MCF 10A (cell line): ENCODE data around the gene GNB5. TPM values are rescaled to one million over a fixed set of nuclear protein-coding genes. Genes with fewer than 3 reads are reported as not detected.
A peak's percentile ranks its signal among the peaks of the same experiment; 100 is the strongest.

Experiments
- BruUV-seq: library from RNA; stranded (reverse); fragments of 400-500 nt; replicated peaks from 2 replicates; lab custom pipeline; 2021; lab: Mats Ljungman, UMichigan
- CTCF ChIA-PET: fragments of 300-600 bp; sonication (Branson Sonifier 250); formaldehyde crosslinking; extraction: SDS; loops from one replicate; lab custom pipeline; 2021; ENCODE audit warnings: antibody characterized with exemption, inconsistent platforms; lab: Yijun Ruan, JAX
- POLR2A ChIA-PET: fragments of 300-600, 350-650 bp; sonication (Branson Sonifier 250); formaldehyde crosslinking; extraction: SDS; loops from one replicate; lab custom pipeline; 2020; ENCODE audit warnings: antibody characterized with exemption, inconsistent platforms; lab: Yijun Ruan, JAX
- DNase-seq: peaks from one replicate; pipeline ENCODE4 v3.0.0-alpha.2; 2018; ENCODE audit not compliant: unreplicated experiment
- H3K27ac Mint-ChIP-seq: one replicate; pipeline ENCODE4 v1.8.0; 2022; ENCODE audit warnings: mild to moderate bottlenecking, low read depth, mixed read lengths; ENCODE audit not compliant: unreplicated experiment
- H3K27me3 Mint-ChIP-seq: one replicate; pipeline ENCODE4 v1.8.0; 2022; ENCODE audit warnings: mixed read lengths; ENCODE audit not compliant: insufficient read depth, unreplicated experiment
- H3K36me3 Mint-ChIP-seq: one replicate; pipeline ENCODE4 v1.8.0; 2022; ENCODE audit warnings: mild to moderate bottlenecking, moderate library complexity, mixed read lengths; ENCODE audit not compliant: insufficient read depth, unreplicated experiment
- H3K4me1 Mint-ChIP-seq: one replicate; pipeline ENCODE4 v1.8.0; 2022; ENCODE audit warnings: mixed read lengths; ENCODE audit not compliant: insufficient read depth, unreplicated experiment
- H3K4me3 Mint-ChIP-seq: one replicate; pipeline ENCODE4 v1.8.0; 2022; ENCODE audit warnings: mild to moderate bottlenecking, moderate library complexity, mixed read lengths; ENCODE audit not compliant: unreplicated experiment
- H3K9me3 Mint-ChIP-seq: one replicate; pipeline ENCODE4 v1.8.0; 2022; ENCODE audit warnings: mixed read lengths; ENCODE audit not compliant: unreplicated experiment
- CTCF ChIP-seq: fragments of 200-600 bp; IDR thresholded peaks from one replicate; pipeline ENCODE4 v1.8.0; 2022; ENCODE audit warnings: antibody characterized with exemption, mild to moderate bottlenecking; ENCODE audit not compliant: unreplicated experiment
- intact Hi-C: fragments of 100-400 bp; cut with micrococcal nuclease; formaldehyde crosslinking; loops from 2 replicates; pipeline ENCODE4 v1.14.1; 2022
- total RNA-seq: library from RNA; stranded (reverse); gene quantifications from 2 replicates; pipeline ENCODE4 v1.2.3, GENCODE V29; 2022

The GNB5 gene
- total RNA-seq, 1 experiment from 2014 or later = 31.8 TPM

DNA sequence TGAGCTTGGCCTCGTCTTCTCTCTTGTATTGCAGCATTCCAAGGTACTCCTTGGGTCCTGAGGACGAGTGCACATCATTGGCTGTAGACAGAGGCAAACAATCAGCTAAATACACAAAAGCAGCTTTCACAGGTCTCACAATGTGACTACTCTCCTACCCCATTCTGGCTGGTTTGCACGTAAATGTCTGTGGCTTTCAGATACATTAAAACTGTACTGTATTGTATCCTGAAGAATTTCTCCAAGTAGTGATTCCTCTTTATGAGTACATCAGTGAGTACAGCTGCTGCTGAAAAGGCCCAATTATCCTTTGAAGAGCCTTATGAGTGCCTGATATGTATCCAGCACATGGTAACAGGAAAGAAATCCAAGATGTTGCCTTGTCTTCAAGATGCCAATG, 22.0 kb upstream of the GNB5 start:
- TF ChIP-seq CTCF = no peak
- Mint-ChIP-seq H3K4me3 (no peak overlapping the region), H3K27me3 (no peaks in the 10 kb centered on the region), H3K9me3 (no peaks in the 10 kb centered on the region), H3K36me3 (peaks cover 48% of the 10 kb centered on the region), H3K27ac (no peak overlapping the region), H3K4me1 (no peaks in the 10 kb centered on the region)
- no peak for DNase-seq
- CTCF ChIA-PET = interaction anchor here (0.5 to 2.5 kb wide), 5 partner anchors 10 to 241 kb away, joined by 3 to 14 read pairs (median 4); no protein-coding TSS in a partner anchor
- no TSS peak for BruUV-seq
- POLR2A ChIA-PET = no interaction called here
- intact Hi-C loops = no loop called here

DNA sequence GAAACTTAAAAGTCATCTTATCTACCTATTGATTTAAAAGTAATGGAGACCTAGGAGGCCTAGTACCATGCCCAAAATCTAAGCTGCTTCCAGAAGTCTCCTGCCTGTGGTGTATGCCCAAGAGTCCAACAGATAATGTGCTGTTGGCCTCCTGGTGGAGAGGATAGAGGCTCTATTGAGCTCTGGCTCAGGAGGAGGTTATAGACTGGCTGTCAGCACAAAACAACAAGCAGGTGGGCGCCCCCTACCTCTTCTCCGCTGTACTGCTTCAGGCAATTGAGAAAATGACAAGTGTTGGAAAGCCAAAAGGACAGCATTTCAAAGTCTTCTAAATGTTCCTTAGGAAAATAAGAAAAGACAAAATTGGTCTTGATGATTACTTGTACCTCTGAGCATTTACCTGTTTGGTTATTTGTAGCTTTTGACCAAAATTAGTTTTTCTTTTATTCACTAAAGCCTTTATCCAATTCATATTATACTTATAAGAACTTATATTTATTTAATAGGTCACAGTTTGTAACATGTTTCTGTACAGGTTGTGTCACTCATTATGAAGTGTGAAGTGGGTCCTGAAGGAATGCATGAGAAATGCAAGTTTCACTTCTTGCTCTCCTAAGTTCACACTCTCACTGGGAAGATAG, 17.2 kb upstream of the GNB5 start:
- no TSS peak for BruUV-seq
- peak; percentile 73 for DNase-seq
- ChIA-PET CTCF (interaction anchor here (0.6 to 2.4 kb wide), 20 partner anchors 8 to 506 kb away, joined by 3 to 22 read pairs (median 4); no protein-coding TSS in a partner anchor), POLR2A (interaction anchor here (0.6 to 1.3 kb wide), 3 partner anchors 8 to 177 kb away, joined by 3 to 4 read pairs (median 3); no protein-coding TSS in a partner anchor)
- Mint-ChIP-seq H3K36me3 (peaks cover 83% of the 10 kb centered on the region), H3K27ac (no peak overlapping the region), H3K4me3 (no peak overlapping the region), H3K9me3 (no peaks in the 10 kb centered on the region), H3K4me1 (no peaks in the 10 kb centered on the region), H3K27me3 (no peaks in the 10 kb centered on the region)
- intact Hi-C loops = loop anchor here (1.0 to 5.0 kb wide), 4 partner anchors 25 to 426 kb away; no protein-coding TSS in a partner anchor
- peak; percentile 83 for TF ChIP-seq CTCF

DNA sequence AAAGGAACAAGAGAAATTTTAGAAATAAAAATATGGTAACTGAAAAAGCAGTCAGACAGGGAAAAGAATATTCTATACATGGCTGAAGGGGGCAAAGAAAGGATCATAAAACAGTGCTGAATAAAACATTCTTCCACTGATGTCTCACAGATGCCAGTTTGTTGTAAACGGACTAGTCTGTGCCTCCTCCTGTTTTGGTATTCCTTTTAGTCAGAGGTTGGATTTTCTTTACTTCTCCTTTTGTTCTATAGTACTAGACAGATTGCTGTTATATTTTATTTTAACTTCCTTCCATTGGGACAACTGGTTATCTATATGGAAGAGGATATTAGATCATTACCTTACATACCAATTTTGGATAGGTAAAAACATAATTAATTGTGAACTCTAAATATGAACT, 16.0 kb upstream of the GNB5 start:
- Mint-ChIP-seq H3K4me1 (no peaks in the 10 kb centered on the region), H3K9me3 (no peaks in the 10 kb centered on the region), H3K4me3 (no peak overlapping the region), H3K36me3 (peaks cover 78% of the 10 kb centered on the region), H3K27ac (no peak overlapping the region), H3K27me3 (no peaks in the 10 kb centered on the region)
- BruUV-seq = no TSS peak
- ChIA-PET CTCF (interaction anchor here (0.9 to 2.4 kb wide), 3 partner anchors 19 to 372 kb away, joined by 3 to 22 read pairs (median 21); no protein-coding TSS in a partner anchor), POLR2A (interaction anchor here (1.3 kb wide), 1 partner anchor 7 kb away, joined by 3 read pairs; no protein-coding TSS in a partner anchor)
- intact Hi-C loops = loop anchor here (5.0 kb wide), 1 partner anchor 425 kb away; no protein-coding TSS in a partner anchor
- TF ChIP-seq CTCF = no peak
- DNase-seq = no peak

- CTCF ChIA-PET = interaction anchor here (0.6 to 1.6 kb wide), 6 partner anchors 21 to 989 kb away, joined by 3 to 8 read pairs (median 3); no protein-coding TSS in a partner anchor
Observed at GRCh38 chr15:52206446-52206845, 15.3 kb upstream of the GNB5 start.

More at GRCh38 chr15:52206446-52206845, 15.3 kb upstream of the GNB5 start:
- DNase-seq = no peak
- Mint-ChIP-seq H3K9me3 (no peaks in the 10 kb centered on the region), H3K27me3 (no peaks in the 10 kb centered on the region), H3K4me1 (no peaks in the 10 kb centered on the region), H3K36me3 (peaks cover 73% of the 10 kb centered on the region), H3K27ac (no peak overlapping the region), H3K4me3 (no peak overlapping the region)
- no TSS peak for BruUV-seq
- intact Hi-C loops = loop anchor here (5.0 kb wide), 1 partner anchor 424 kb away; no protein-coding TSS in a partner anchor
- TF ChIP-seq CTCF = no peak
- POLR2A ChIA-PET = interaction anchor here (0.6 kb wide), 1 partner anchor 152 kb away, joined by 3 read pairs; no protein-coding TSS in a partner anchor
